ENCODE results near the gene IFNL2. TPM values are rescaled to one million over a fixed set of nuclear protein-coding genes. Genes with fewer than 3 reads are reported as not detected.

IFNL2 gene
- total and polyA plus RNA-seq, 2 of the 4 experiments (the other 2 are of a cell fraction): not detected

DNA sequence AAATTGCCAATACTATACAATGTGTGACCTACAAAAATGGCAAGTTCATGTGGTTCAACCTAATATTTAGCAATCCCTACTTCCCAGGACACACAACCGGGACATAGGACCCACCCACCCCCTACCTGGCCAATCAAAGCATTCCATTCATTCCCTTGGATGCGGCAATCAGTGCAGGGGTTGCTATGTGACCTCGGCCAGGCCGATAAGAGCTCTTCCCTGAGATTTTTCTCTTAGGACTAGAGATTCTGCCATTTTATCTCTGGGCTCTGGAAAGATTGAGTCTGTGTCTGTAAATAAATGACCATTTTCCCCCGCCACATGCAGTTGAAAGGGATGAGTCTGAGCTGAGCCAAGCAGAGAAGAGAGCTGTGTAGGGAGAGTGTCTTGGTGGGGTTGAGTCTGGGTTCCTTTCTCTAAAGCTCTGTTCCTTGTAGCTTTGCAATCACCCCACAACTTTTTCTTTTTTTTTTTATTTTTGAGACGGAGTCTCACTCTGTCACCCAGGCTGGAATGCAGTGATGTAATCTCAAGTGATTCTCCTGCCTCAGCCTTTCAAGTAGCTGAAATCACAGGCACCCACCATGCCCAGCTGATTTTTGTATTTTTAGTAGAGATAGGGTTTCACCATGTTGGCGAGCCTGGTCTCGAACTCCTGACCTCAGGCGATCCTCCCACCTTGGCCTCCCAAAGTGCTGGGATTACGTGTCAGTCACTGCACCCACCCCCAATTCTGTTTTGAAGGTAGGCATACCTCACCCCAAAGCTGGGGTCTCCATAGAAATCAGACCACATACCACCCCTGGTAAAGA is 35.4 kb downstream of the IFNL2 start (continued):
- no peak for TF ChIP-seq MAFK (IDR thresholded peaks at IDR 0.05; ENCODE audit: low read depth, low read length)

GRCh38 chr19:39304185-39304513 is 36.0 kb downstream of the IFNL2 start:
- no peak overlapping the region for H4K5ac ChIP-seq (ENCODE audit: low read depth, low read length)
- ATAC-seq (ENCODE audit: low read depth): no peak
- POLR2A ChIA-PET (ENCODE audit: unreplicated experiment): no interaction called here
- CTCF ChIA-PET: interaction anchor here (0.6 kb wide), 1 partner anchor 370 kb away, joined by 5 read pairs; no protein-coding TSS in a partner anchor
- H3K9me1 ChIP-seq (ENCODE audit: insufficient read depth, low read length): no peaks in the 10 kb centered on the region; the same call in 1 of the 2 replicates
- no peak overlapping the region for H3K18ac ChIP-seq (ENCODE audit: low read depth, low read length)
- no peak overlapping the region for H3K4ac ChIP-seq (ENCODE audit: low read depth, low read length)
- H3K79me1 ChIP-seq (ENCODE audit: low read depth in 1 of 2, low read length in 2 of 2): no peaks in the 10 kb centered on the region
- no peak overlapping the region for H2BK5ac ChIP-seq (ENCODE audit: low read depth, low read length, poor library complexity, severe bottlenecking)
- H2AK5ac ChIP-seq (ENCODE audit: low read depth, low read length): no peak overlapping the region
- H2AFZ ChIP-seq (replicated peaks; ENCODE audit: low read length, poor library complexity): no peak overlapping the region
- H3K4me2 ChIP-seq (ENCODE audit: low read depth, low read length): no peak overlapping the region
- BruUV-seq (replicated peaks): no TSS peak
- no peak overlapping the region for H3K23ac ChIP-seq (ENCODE audit: low read depth, low read length)
- no peak overlapping the region for H2BK15ac ChIP-seq (ENCODE audit: low read depth, low read length)
- TF ChIP-seq FOS (IDR thresholded peaks at IDR 0.05; ENCODE audit: low read depth, low read length) (no peak), BHLHE40 (IDR thresholded peaks at IDR 0.05; ENCODE audit: low read depth, low read length) (no peak), SMC3 (IDR thresholded peaks at IDR 0.05; ENCODE audit: low read depth, low read length) (no peak), MXI1 (IDR thresholded peaks at IDR 0.05; ENCODE audit: borderline replicate concordance, low read depth, low read length) (no peak), RCOR1 (IDR thresholded peaks at IDR 0.05; ENCODE audit: insufficient replicate concordance, low read length) (no peak), MAFK (IDR thresholded peaks at IDR 0.05; ENCODE audit: low read depth, low read length) (no peak), POLR2A (IDR thresholded peaks at IDR 0.05; ENCODE audit: low read depth, low read length) (no peak), RAD21 (IDR thresholded peaks at IDR 0.05; ENCODE audit: low read length) (no peak)
- TF ChIP-seq, protein P1, sequence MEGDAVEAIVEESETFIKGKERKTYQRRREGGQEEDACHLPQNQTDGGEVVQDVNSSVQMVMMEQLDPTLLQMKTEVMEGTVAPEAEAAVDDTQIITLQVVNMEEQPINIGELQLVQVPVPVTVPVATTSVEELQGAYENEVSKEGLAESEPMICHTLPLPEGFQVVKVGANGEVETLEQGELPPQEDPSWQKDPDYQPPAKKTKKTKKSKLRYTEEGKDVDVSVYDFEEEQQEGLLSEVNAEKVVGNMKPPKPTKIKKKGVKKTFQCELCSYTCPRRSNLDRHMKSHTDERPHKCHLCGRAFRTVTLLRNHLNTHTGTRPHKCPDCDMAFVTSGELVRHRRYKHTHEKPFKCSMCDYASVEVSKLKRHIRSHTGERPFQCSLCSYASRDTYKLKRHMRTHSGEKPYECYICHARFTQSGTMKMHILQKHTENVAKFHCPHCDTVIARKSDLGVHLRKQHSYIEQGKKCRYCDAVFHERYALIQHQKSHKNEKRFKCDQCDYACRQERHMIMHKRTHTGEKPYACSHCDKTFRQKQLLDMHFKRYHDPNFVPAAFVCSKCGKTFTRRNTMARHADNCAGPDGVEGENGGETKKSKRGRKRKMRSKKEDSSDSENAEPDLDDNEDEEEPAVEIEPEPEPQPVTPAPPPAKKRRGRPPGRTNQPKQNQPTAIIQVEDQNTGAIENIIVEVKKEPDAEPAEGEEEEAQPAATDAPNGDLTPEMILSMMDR (conservative IDR thresholded peaks at IDR 0.05; ENCODE audit: low read depth, low read length): no peak
- TF ChIP-seq, protein P2, sequence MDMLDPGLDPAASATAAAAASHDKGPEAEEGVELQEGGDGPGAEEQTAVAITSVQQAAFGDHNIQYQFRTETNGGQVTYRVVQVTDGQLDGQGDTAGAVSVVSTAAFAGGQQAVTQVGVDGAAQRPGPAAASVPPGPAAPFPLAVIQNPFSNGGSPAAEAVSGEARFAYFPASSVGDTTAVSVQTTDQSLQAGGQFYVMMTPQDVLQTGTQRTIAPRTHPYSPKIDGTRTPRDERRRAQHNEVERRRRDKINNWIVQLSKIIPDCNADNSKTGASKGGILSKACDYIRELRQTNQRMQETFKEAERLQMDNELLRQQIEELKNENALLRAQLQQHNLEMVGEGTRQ (IDR thresholded peaks at IDR 0.05; ENCODE audit: low read depth, low read length): no peak
- H3K4me3 ChIP-seq (ENCODE audit: insufficient read depth, low read depth, low read length): no peak overlapping the region
- no peaks in the 10 kb centered on the region; the same call in 1 of the 2 replicates for H4K20me1 ChIP-seq (ENCODE audit: insufficient read depth, low read length)
- H3K9me3 ChIP-seq (ENCODE audit: control insufficient read depth, insufficient read depth, low read length): peaks cover 8% of the 10 kb centered on the region
- H3K9ac ChIP-seq (ENCODE audit: low read depth, low read length): no peak overlapping the region
- dilution Hi-C loops (cut with HindIII; ENCODE audit: low sequenced_read_pairs, unreplicated experiment) (no loop called here), in situ Hi-C loops (cut with MboI; ENCODE audit: low sequenced_read_pairs) (no loop called here), intact Hi-C loops (cut with micrococcal nuclease) (no loop called here)
- no peak overlapping the region for H3K56ac ChIP-seq (ENCODE audit: extremely low read depth, insufficient read depth, low read length)
- DNase-seq: no peak
- no peak overlapping the region for H2BK20ac ChIP-seq (ENCODE audit: low read depth, low read length)
- H4K91ac ChIP-seq (ENCODE audit: insufficient read depth, low read depth, low read length): no peak overlapping the region
- no peak overlapping the region for H2BK120ac ChIP-seq (ENCODE audit: low read depth, low read length)
- H3K36me3 ChIP-seq (ENCODE audit: control insufficient read depth, insufficient read depth, low read length): no peaks in the 10 kb centered on the region
- H3K27ac ChIP-seq (ENCODE audit: insufficient read depth, low read length): no peak overlapping the region
- H2AK9ac ChIP-seq (replicated peaks; ENCODE audit: low read depth, low read length, poor library complexity): no peak overlapping the region
- H3K27me3 ChIP-seq (ENCODE audit: control insufficient read depth, insufficient read depth, low read length): peaks cover 76% of the 10 kb centered on the region
- H3K14ac ChIP-seq (replicated peaks; ENCODE audit: low read depth, low read length): no peak overlapping the region
- no peak overlapping the region for H4K8ac ChIP-seq (ENCODE audit: low read depth in 2 of 2, low read length in 2 of 2)
- H3K4me1 ChIP-seq (ENCODE audit: control insufficient read depth, insufficient read depth, low read length): no peaks in the 10 kb centered on the region; the same call in 1 of the 2 replicates
